Renal cortex interstitium (tissue), 11 donors: ENCODE measurements around the gene SNAPC2. TPM values are rescaled to one million over a fixed set of nuclear protein-coding genes. Genes with fewer than 3 reads are reported as not detected.
"Not testable (repeated sequence)": the region's sequence is repeated elsewhere in the genome, so short reads cannot be mapped to it uniquely, and the experiment has no call there.

Experiments used
- DNase-seq, 11 donors: peaks; one replicate each; pipeline ENCODE4 v3.0.0-alpha.2; 2013; ENCODE audit warnings: low read depth in 9 of 11, low spot score in 4 of 11; ENCODE audit errors: extremely low read depth in 1 of 11
- polyA plus RNA-seq, 3 donors: library from polyadenylated mRNA; unstranded; fragments of 120-200 nt; gene quantifications; one replicate each; pipeline ENCODE4 v1.2.1, GENCODE V29; 2013; ENCODE audit not compliant: insufficient read length in 3 of 3

Gene SNAPC2
- polyA plus RNA-seq, 3 donors, result 12.9 to 19.0 (median 18.8) TPM

GRCh38 chr19:7883796-7884570, 36.2 kb upstream of the SNAPC2 start:
- DNase-seq, result no peak

- no peak for DNase-seq
Observed at GRCh38 chr19:7885818-7886217, 34.3 kb upstream of the SNAPC2 start.

GRCh38 chr19:7887408-7888144, 32.6 kb upstream of the SNAPC2 start:
- DNase-seq, result no peak

GRCh38 chr19:7888145-7888825, 31.9 kb upstream of the SNAPC2 start, which contains the start of gene LRRC8E:
Gene LRRC8E (plus strand): TSS chr19:7888510. CDS start chr19:7895604, 7,094 bp downstream.
- DNase-seq, result no peak

GRCh38 chr19:7888826-7889217, 31.3 kb upstream of the SNAPC2 start:
- DNase-seq, result no peak

GRCh38 chr19:7893362-7894101, 26.6 kb upstream of the SNAPC2 start:
- DNase-seq, result not testable (repeated sequence)

- no peak for DNase-seq
Observed at GRCh38 chr19:7894612-7895309, 25.4 kb upstream of the SNAPC2 start.

- no peak for DNase-seq
Observed at GRCh38 chr19:7895565-7895964, 24.6 kb upstream of the SNAPC2 start.

GRCh38 chr19:7897292-7897691, 22.8 kb upstream of the SNAPC2 start:
- DNase-seq, result no peak

- no peak for DNase-seq
Observed at GRCh38 chr19:7898967-7899366, 21.2 kb upstream of the SNAPC2 start.

GRCh38 chr19:7899751-7900378, 20.3 kb upstream of the SNAPC2 start:
- DNase-seq, result no peak

- no peak for DNase-seq
Observed at GRCh38 chr19:7900401-7900870, 19.7 kb upstream of the SNAPC2 start.

GRCh38 chr19:7900931-7901330, 19.2 kb upstream of the SNAPC2 start:
- no peak for DNase-seq

- no peak for DNase-seq
Observed at GRCh38 chr19:7901337-7901736, 18.8 kb upstream of the SNAPC2 start.

- no peak for DNase-seq
Observed at GRCh38 chr19:7902796-7903243, 17.3 kb upstream of the SNAPC2 start.

GRCh38 chr19:7903244-7904073, 16.7 kb upstream of the SNAPC2 start, which contains the start of gene MAP2K7:
Gene MAP2K7 (plus strand): TSS chr19:7903877. CDS start chr19:7903945, 68 bp downstream.
- DNase-seq, result peak; percentile 99 to 100 (median 99)
